ENCODE data around the gene PIRT.

The PIRT gene

GRCh38 chr17:10773391-10773790 lies 64.5 kb downstream of the PIRT start:
- no peak for TF ChIP-seq CTCF (IDR thresholded peaks at IDR 0.05; ENCODE audit: low read depth, low read length, missing control alignments)
- no peak overlapping the region for H3K4me3 ChIP-seq (replicated peaks; ENCODE audit: low read depth, low read length)
- no peak for DNase-seq (ENCODE audit: extremely low read depth, low read depth)
